GM18870 (cell line): ENCODE results near the gene CDK5RAP3.

Source experiments
- ATAC-seq: cut with Tn5 transposase; IDR thresholded peaks from one replicate; pipeline ENCODE4 v1.9.1; 2021; ENCODE audit warnings: moderate library complexity; ENCODE audit not compliant: unreplicated experiment

CDK5RAP3 gene

DNA sequence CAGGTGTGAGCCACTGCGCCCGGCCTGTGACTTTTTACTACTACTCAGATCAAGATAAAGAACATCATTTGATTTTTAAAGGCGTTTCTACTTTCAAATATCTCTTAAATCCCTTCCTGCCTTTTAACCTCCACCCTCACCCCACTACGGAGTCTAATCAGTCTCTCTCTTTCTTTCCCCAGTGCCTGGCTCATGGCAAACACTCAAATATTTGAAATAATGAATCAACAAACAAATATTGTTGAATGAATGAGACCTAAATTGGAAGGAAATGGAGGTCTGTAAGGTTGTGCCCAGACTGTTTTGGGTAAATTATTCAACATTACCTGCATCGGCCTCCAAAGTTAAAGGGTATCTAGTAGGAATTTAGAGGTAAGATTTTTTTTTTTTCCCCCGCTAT, 52.0 kb downstream of the CDK5RAP3 start:
- ATAC-seq, result no peak

DNA sequence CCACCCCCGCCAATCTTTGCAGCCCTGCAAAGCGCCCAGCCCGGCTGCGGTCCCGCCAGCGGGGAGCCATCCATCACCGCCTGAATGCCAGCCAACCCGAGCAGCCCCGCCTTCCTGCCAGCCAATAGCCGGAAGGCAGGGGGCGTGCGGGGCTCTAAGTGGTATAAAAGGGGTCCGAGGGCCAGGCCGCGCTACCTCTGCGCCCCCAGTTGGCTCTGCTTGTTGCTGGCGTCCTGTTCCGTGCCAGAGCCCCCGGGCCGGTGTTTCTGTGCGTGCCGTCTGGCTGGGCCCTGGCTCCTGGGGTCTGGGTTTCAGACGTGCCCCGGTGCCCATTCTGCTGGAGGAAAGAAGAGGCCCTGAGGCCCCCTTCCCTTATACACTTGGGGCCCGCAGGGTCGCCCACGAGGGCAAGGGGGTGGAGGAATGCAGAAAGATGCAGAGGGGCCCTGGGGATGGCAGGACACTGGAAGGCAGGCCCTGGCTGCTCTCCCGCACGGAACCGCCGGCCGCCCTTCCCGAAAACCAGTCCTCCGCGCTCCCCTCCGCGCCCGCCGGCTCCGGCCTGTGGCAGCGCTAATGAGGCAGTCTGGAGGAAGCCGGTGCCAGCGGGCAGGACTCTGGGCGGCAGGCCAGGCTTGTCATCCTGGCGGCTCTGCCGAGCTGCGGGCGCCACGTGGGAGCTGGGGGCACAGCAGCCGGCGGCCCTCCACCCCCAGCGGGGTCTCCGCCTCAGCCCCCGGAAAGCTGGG, 52.7 kb downstream of the CDK5RAP3 start:
- ATAC-seq, result no peak

DNA sequence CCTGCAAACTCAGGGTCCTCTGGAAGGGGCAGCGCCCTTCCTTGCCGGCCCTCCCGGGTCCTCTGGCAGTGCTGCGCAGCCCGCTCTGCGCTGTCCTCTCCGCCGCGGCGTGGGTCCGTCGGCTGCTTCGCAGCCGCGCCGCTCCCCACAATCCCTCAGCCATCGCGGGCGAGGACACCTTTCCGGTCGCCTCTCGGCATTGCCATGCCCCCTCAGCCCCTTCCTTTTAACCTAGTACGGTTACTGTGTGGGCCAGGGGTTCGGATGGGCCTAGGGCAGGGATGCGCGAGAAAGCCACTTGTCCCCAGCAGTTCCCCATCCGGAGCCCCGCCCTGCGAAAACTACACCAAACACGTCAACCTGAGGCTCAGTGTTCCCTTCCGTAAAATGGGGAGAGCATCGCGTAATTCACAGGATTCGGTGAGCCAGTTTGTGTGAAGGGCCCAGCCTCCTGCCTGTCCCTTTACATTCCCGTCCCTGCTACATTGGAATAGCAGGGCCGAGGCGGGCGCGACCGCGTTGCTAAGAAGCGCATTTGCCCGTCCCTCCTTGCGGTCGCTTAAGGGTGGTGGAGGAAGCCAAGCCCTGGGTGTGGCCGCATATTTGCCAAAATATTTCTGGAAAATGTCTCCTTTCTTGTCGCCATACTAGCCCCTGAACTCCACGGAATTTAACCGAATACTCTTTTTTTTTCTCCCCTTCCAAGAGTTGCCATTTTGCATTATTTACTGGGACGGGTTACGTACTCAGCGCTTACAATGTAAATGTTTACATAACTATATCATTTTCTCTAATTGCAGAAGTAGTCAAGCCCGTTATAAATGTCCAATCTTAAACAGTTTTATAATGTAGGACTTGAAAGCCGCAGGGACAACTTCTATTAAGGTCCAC, 53.5 kb downstream of the CDK5RAP3 start:
- ATAC-seq, result peak; percentile 4

DNA sequence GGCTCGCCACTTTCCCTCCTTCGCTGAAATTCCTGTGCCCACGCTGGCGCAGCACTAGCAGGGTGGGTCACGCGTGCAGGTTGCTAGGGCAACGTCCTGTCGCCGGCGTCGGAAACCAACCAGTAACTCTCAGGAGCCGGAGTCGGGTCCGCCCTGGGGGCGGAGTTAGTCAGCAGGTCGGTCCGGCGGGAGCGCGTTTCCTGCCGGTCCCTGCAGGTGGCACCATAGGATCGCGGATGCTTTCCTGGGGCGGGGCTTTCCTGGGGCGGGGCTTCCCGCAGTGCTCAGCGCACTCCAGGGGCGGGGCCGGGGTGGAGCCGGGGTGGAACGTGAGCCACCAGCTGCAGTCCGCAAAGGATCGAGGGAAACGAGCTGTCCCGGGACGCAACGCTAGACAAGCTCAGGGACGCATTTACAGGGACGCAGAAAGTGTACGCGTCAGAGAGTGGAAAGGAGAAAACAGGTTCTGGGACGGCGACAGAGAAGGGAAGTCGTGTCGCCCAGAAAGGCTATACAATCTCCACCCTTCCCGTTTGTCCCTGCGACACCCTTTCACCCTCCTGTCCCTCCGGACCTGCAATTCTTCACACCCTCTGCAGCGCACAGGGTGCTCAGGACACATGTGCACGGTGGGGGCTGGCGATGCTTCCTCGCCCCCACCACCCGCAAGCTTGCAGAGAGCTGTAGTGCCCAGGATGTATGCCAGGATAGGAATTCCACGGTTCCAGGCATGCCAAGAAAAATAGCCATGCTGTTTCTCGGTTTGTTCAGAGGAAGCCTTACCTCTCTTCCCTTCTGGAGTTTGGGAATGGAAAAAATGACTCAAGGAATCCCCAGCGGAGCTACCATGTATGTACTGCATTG, 54.4 kb downstream of the CDK5RAP3 start:
- ATAC-seq, result peak; percentile 65

DNA sequence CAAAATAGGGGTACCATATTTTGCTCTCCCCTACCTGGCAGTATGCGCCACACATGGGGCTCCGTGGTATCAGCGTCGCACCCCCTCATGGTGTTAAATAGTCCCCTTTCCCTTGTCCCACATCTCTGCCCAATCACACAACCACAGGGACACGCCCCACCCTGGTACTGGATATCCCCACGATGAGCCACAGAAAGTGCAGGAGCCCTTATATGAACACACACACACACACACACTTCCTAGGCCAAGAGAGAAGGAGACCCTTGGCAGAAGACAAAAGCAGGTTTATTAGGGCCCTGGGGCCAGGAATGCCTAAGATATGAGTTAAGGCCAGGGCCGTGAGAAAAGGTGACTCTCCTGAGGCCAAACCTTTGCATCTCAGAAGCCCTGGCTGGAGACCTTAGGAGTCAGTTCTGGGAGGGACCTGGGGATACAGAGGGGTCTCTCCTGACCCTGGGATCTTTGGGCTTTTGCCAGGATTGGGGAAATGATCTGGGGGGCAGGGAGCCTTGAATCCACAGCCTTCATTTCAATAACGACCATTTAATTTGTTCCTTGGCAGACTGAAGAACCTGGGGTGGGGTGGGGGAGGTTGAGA, 55.1 kb downstream of the CDK5RAP3 start:
- ATAC-seq, result no peak

DNA sequence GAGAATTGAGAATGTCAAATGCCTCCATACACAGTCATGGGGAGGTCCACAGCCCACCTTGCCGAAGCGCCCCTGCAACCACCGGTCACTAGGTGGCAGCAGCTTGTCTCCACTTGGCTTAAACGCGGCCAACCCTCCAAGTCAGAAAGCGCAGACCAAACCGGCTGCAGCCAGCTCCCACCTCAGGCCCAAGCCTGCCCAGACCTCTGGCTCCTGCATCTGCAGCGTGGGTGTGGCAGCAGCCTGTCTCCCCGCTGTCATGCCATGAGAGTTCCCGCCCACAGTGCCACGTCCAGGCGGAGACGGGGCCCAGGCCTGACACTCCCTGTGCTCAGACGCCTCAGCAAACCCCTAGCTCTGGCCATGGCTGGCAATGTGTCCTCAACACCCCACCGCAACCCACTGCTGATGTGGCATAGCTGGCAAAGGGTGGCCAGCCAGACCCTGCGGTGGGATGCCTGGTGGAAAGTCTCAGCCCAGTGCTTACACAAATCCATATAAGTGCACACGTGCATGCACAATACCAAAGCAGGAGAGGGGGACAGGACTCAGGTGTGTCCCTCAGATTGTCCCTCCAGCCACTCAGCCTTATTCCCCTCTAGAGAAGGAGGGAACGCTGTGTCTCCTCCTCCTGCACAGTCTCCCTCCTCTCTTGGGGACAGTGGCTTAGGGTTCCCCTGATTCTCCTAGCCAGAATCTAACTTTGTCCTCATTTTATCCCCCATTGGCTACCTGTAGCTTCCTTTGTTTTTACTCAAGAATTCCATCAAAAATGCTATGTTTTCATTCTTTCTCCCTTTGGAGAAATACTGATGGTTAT, 55.8 kb downstream of the CDK5RAP3 start:
- ATAC-seq, result peak; percentile 36

DNA sequence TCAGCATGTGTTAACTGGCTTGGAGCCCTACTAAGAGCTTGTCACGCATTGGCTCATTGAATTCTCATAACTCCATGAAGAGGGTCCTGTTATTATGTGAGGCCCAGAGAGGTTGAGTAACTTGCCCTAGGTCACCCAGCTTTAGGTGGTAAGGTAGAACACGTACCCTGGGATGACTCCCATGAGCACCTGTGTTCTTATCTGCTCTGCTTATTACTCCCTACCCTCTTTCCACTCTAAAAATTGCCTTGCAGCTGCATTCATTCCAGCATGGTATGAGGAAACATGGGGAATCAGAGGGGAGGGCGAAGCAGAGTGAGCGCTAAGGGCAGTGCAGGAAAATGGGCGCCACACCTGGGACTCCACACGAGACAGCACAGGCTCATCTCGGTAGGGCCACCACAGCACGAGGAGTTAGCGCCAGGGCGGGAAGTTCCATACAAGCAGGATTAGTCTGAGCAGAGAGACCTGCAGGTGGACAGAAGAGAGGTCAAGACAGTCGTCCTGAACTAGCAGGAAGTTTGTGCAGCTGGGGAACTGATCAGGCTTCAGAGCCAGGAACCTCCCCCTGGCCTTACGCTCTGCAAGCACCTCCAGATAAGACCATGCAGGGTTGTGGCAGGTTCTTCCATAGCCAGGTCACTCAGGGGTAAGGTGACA, 56.5 kb downstream of the CDK5RAP3 start:
- ATAC-seq, result no peak

DNA sequence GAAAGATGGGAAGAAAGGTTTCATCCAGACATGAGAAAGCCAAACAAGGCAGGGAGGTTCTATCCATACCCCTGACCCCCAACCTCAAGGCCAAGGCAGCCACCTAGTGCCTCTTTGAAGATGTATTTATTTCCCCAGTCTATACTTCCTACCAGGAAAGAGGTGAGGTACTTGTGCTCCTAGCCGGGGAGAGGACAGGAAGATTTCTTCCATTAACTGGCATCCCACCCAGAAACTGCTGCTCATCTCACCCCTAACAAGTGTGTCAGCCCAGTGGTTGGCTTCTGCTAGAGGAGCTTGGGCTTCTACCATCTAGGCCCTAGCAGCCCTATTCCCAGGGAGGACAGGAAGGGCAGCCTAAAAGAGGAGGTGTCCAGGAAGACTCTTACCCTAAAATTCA, 57.8 kb downstream of the CDK5RAP3 start:
- no peak for ATAC-seq

DNA sequence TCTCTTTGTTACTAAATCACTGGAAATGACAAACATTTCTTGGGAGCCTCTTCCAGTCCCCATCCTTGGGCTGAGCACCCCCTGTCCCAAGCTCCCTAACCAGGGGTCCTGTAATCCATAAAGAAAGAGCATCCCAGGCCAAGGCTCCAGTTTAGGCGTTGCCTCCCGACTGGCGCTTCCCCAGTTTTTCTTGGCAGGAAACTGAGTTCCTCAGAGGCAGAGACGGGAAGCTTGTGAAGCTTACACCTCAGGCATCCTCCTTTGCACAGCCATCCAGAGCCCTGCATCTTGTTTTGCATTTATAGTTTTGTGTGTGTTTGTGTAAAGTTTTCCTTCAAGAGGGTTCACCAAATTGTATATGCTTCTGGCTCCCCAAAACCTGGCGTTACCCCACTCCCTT, 59.6 kb downstream of the CDK5RAP3 start:
- no peak for ATAC-seq
